ENCODE results near the gene ADAMTSL3. TPM values are rescaled to one million over a fixed set of nuclear protein-coding genes. Genes with fewer than 3 reads are reported as not detected.
"Not testable (repeated sequence)": the region's sequence is repeated elsewhere in the genome, so short reads cannot be mapped to it uniquely, and the experiment has no call there.

ADAMTSL3 gene
- polyA plus RNA-seq, 1 donor from 2014 or later: 0.51 TPM

DNA sequence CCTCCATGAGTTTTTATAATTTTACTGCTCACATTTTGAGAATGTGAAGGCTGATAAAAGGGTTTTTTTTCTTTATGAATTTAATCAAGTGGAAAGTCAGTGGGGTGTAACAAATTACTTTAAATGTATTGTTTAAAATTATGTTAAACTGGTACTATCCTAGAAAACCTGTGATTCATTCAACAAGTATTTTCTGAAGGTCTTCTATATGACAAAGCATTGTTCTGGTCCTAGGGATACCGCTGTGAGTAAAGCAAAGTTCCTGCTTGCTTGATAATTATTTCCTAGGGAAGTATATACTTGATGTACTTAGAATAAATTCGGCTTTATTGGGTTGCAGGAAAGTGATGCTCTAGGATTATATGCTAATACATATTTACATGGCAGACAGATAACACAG is 428.8 kb downstream of the ADAMTSL3 start:
- H3K27me3 ChIP-seq (ENCODE audit: insufficient read depth, low read depth, low read length): no peaks in the 10 kb centered on the region
- H3K27ac ChIP-seq (ENCODE audit: low read length): no peak overlapping the region
- TF ChIP-seq, protein P1, sequence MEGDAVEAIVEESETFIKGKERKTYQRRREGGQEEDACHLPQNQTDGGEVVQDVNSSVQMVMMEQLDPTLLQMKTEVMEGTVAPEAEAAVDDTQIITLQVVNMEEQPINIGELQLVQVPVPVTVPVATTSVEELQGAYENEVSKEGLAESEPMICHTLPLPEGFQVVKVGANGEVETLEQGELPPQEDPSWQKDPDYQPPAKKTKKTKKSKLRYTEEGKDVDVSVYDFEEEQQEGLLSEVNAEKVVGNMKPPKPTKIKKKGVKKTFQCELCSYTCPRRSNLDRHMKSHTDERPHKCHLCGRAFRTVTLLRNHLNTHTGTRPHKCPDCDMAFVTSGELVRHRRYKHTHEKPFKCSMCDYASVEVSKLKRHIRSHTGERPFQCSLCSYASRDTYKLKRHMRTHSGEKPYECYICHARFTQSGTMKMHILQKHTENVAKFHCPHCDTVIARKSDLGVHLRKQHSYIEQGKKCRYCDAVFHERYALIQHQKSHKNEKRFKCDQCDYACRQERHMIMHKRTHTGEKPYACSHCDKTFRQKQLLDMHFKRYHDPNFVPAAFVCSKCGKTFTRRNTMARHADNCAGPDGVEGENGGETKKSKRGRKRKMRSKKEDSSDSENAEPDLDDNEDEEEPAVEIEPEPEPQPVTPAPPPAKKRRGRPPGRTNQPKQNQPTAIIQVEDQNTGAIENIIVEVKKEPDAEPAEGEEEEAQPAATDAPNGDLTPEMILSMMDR (IDR thresholded peaks at IDR 0.05; ENCODE audit: poor library complexity, severe bottlenecking): no peak
- TF ChIP-seq EZH2 (IDR thresholded peaks at IDR 0.05; ENCODE audit: borderline replicate concordance, insufficient read depth, low read length, poor library complexity, severe bottlenecking) (no peak), RAD21 (conservative IDR thresholded peaks at IDR 0.05) (no peak), EP300 (conservative IDR thresholded peaks at IDR 0.05; ENCODE audit: poor library complexity, severe bottlenecking) (no peak), POLR2AphosphoS5 (IDR thresholded peaks at IDR 0.05) (no peak), TAF1 (IDR thresholded peaks at IDR 0.05; ENCODE audit: low read depth) (no peak), SMC3 (conservative IDR thresholded peaks at IDR 0.05; ENCODE audit: poor library complexity) (no peak)
- H3K79me2 ChIP-seq (replicated peaks; ENCODE audit: insufficient read depth, low read length): no peaks in the 10 kb centered on the region
- no peak overlapping the region for H3K4me3 ChIP-seq (ENCODE audit: low read length)
- no peak overlapping the region for H2AFZ ChIP-seq (ENCODE audit: low read depth, low read length)
- no peaks in the 10 kb centered on the region for H3K9me3 ChIP-seq (ENCODE audit: low read length)
- H3K9me2 ChIP-seq (ENCODE audit: insufficient read depth, low read length): no peaks in the 10 kb centered on the region
- H4K20me1 ChIP-seq (ENCODE audit: insufficient read depth): no peaks in the 10 kb centered on the region
- no peak overlapping the region for H3K4me2 ChIP-seq (ENCODE audit: low read length)
- H3K36me3 ChIP-seq (ENCODE audit: insufficient read depth, low read length): no peaks in the 10 kb centered on the region
- no peaks in the 10 kb centered on the region for H3F3A ChIP-seq (ENCODE audit: insufficient read depth, low read length, poor library complexity, severe bottlenecking)
- no peak overlapping the region for H3K9ac ChIP-seq (ENCODE audit: low read length)

DNA sequence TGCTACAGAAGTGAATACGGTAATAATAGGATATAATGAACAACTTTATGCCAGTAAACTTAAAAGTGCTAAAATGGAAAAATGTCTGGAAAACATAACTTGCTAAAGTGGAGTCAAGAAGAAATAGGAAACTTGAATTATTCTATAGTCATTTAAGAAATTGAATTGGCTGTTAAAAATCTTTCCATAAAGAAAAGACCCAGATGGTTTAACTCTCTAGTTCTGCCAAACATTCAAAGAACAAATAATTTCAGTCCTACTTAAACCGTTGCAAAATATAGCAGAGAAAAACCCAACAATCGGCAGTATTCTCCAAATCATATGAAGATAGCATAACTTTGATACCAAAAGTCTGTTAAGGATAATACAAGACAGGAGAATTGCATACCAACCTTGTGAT is 432.1 kb downstream of the ADAMTSL3 start:
- not testable (repeated sequence) for H3K27ac ChIP-seq (ENCODE audit: low read length); H3F3A ChIP-seq (ENCODE audit: insufficient read depth, low read length, poor library complexity, severe bottlenecking); H3K9me3 ChIP-seq (ENCODE audit: low read length); H2AFZ ChIP-seq (ENCODE audit: low read depth, low read length); H3K4me2 ChIP-seq (ENCODE audit: low read length); H3K4me3 ChIP-seq (ENCODE audit: low read length); H3K9me2 ChIP-seq (ENCODE audit: insufficient read depth, low read length); H3K27me3 ChIP-seq (ENCODE audit: insufficient read depth, low read depth, low read length); H3K79me2 ChIP-seq (replicated peaks; ENCODE audit: insufficient read depth, low read length); H4K20me1 ChIP-seq (ENCODE audit: insufficient read depth); H3K36me3 ChIP-seq (ENCODE audit: insufficient read depth, low read length); H3K9ac ChIP-seq (ENCODE audit: low read length)

Small RNAs within 50 kb of the gene (small RNA-seq; reads per million reads assigned to genes)
- gene RNU6-1339P: 0 to 0.49 (median 0.07) reads per million in 3 experiments
- 0 to 0.03 (median 0.03) reads per million in 3 experiments for gene RNU6-401P

Other genes with a start within 250 kb of the ADAMTSL3 start
- gene SH3GL3, start 206.8 kb upstream of the ADAMTSL3 start, polyA plus RNA-seq: 85.8 and 104 TPM in 2 replicates

Measured in neural cell (in vitro differentiated cells).